HepG2 (cell line): ENCODE measurements around the gene DAZAP1. TPM values are rescaled to one million over a fixed set of nuclear protein-coding genes. Genes with fewer than 3 reads are reported as not detected.
A peak's percentile ranks its signal among the peaks of the same experiment; 100 is the strongest.

Source experiments
- ARID4A ChIP-seq: sonication (generic); formaldehyde crosslinking; IDR thresholded peaks from 2 replicates; pipeline ENCODE4 v1.5.0; 2020; ENCODE audit warnings: mild to moderate bottlenecking, missing genetic modification reagents, borderline replicate concordance
- GATAD2A ChIP-seq: IDR thresholded peaks from 2 replicates; pipeline ENCODE4 v1.6.1; 2016
- PAX8 ChIP-seq: sonication (generic); formaldehyde crosslinking; IDR thresholded peaks from 2 replicates; pipeline ENCODE4 v1.8.0; 2022; ENCODE audit warnings: mild to moderate bottlenecking, missing genetic modification reagents, borderline replicate concordance
- POLR2AphosphoS2 ChIP-seq: IDR thresholded peaks from 2 replicates; pipeline ENCODE4 v1.6.1; 2011; ENCODE audit warnings: low read depth, low read length, improper control_type of control experiment
- RNF2 ChIP-seq: fragments of 450-650 bp; conservative IDR thresholded peaks from 2 replicates; pipeline ENCODE4 v1.6.1; 2016; ENCODE audit warnings: low read depth
- SMARCC2 ChIP-seq: fragments of 450-650 bp; IDR thresholded peaks from 2 replicates; pipeline ENCODE4 v1.6.1; 2017; ENCODE audit warnings: antibody characterized with exemption, mild to moderate bottlenecking
- ZFP1 ChIP-seq: IDR thresholded peaks from 2 replicates; pipeline ENCODE4 v1.6.1; 2016
- ZHX2 ChIP-seq, 2 experiments: sonication (generic) in 1 of 2; formaldehyde crosslinking in 1 of 2; IDR thresholded peaks; 2 replicates each; pipeline versions ENCODE4 v1.6.1 to v1.9.0; 2014 to 2022; ENCODE audit warnings: antibody characterized with exemption in 1 of 2, borderline replicate concordance in 1 of 2, inconsistent platforms in 1 of 2, low read depth in 1 of 2, missing genetic modification reagents in 1 of 2
- ZKSCAN1 ChIP-seq: fragments of 150-350 bp; IDR thresholded peaks from 2 replicates; pipeline ENCODE4 v1.6.1; 2014; ENCODE audit warnings: low read length
- ZNF275 ChIP-seq: sonication (generic); formaldehyde crosslinking; IDR thresholded peaks from 2 replicates; pipeline ENCODE4 v1.8.0; 2022; ENCODE audit warnings: missing genetic modification reagents, mild to moderate bottlenecking, inconsistent platforms, borderline replicate concordance
- ZNF350 ChIP-seq: sonication (generic); formaldehyde crosslinking; IDR thresholded peaks from 2 replicates; pipeline ENCODE4 v1.4.0; 2020; ENCODE audit warnings: mild to moderate bottlenecking, low read depth, missing genetic modification reagents, borderline replicate concordance
- ZNF441 ChIP-seq: sonication (generic); formaldehyde crosslinking; IDR thresholded peaks from 2 replicates; pipeline ENCODE4 v1.7.0; 2021; ENCODE audit warnings: missing genetic modification reagents, borderline replicate concordance
- ZNF674 ChIP-seq: sonication (generic); formaldehyde crosslinking; IDR thresholded peaks from 2 replicates; pipeline ENCODE4 v1.5.0; 2020; ENCODE audit warnings: low read depth, mild to moderate bottlenecking, missing genetic modification reagents
- ZNF720 ChIP-seq: sonication (generic); formaldehyde crosslinking; IDR thresholded peaks from 2 replicates; pipeline ENCODE4 v1.4.0; 2020; ENCODE audit warnings: missing genetic modification reagents
- ZNF772 ChIP-seq: sonication (generic); formaldehyde crosslinking; IDR thresholded peaks from 2 replicates; pipeline ENCODE4 v1.5.0; 2020; ENCODE audit warnings: mild to moderate bottlenecking, missing genetic modification reagents
- polyA plus RNA-seq, 8 experiments: library from polyadenylated mRNA; depleted of rRNA in 3 of 8; stranded (reverse) in 7 of 8; unstranded in 1 of 8; fragments of >200 nt; fragmentation: Illumina TruSeq in 4 of 8; extraction: Trizol in 4 of 8; gene quantifications; 2 replicates each; pipeline versions ENCODE4 v1.2.1 to v1.2.3, GENCODE V29; 2011 to 2016; ENCODE audit warnings: low read depth in 4 of 8, missing spikeins in 1 of 8, mixed read lengths in 1 of 8; ENCODE audit not compliant: insufficient read depth in 1 of 8
- total RNA-seq, 5 experiments: library from RNA; depleted of rRNA; stranded (reverse); fragments of >200 nt; fragmentation: Illumina TruSeq; extraction: Trizol; gene quantifications; 2 replicates each; pipeline ENCODE4 v1.2.3, GENCODE V29; 2016; ENCODE audit warnings: low read depth in 1 of 5

DAZAP1 gene
- total and polyA plus RNA-seq, 2 of the 13 experiments (the other 11 are each of a cell fraction or from before 2014, with no cell fraction given) = 63.3 to 79.2 TPM

- TF ChIP-seq ARID4A (peak; percentile 44; the same call in 1 of the 2 replicates), RNF2 (peak; percentile 89), ZNF674 (CRISPR knock-in tag) (no peak), ZNF350 (CRISPR knock-in tag) (peak; percentile 76; the same call in 1 of the 2 replicates), ZHX2 (IDR thresholded peaks at IDR 0.05; ENCODE audit: low read depth) (peak; percentile 5; the same call in 1 of the 2 replicates), ZHX2 (CRISPR knock-in tag; IDR thresholded peaks at IDR 0.05; ENCODE audit: borderline replicate concordance) (no peak), ZFP1 (CRISPR knock-in tag) (0 out of 2 replicates have a peak, but pooled peaks have one; percentile 51), ZNF720 (no peak), ZNF772 (CRISPR knock-in tag) (peak; percentile 91), ZNF441 (peak; percentile 84), POLR2AphosphoS2 (no peak), GATAD2A (CRISPR knock-in tag) (peak; percentile 88), PAX8 (CRISPR knock-in tag) (no peak), SMARCC2 (no peak; the same call in 1 of the 2 replicates), ZKSCAN1 (no peak; the same call in 1 of the 2 replicates), ZNF275 (CRISPR knock-in tag) (0 out of 2 replicates have a peak, but pooled peaks have one; percentile 92)
These were observed 33.7 kb upstream of the DAZAP1 start (continued) for GRCh38 chr19:1373534-1374249.
